GM21526 (cell line): ENCODE results near the gene ODAD3.
"Not testable (repeated sequence)": the region's sequence is repeated elsewhere in the genome, so short reads cannot be mapped to it uniquely, and the experiment has no call there.

Experiments
- ATAC-seq: cut with Tn5 transposase; IDR thresholded peaks from one replicate; pipeline ENCODE4 v1.9.1; 2021; ENCODE audit warnings: moderate library complexity; ENCODE audit not compliant: unreplicated experiment, low FRiP score

ODAD3 gene

DNA sequence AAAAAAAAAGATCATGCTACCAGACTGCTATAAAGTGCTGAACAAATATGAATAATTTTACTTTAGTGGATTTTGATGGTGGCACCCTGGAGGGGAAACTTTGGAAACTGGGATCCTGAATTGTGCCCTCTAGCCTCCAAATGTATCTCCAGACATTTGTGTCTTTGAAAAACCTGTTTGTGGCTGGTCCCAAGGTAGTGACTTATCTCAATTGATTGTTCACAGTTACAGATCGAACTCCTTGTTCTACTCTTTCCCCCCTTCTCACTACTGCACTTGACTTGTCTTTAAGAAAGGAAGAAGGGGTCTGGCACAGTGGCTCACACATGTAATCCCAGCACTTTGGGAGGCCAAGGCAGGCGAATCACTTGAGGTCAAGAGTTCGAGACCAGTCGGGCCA, 26.3 kb downstream of the ODAD3 start:
- ATAC-seq, result no peak

DNA sequence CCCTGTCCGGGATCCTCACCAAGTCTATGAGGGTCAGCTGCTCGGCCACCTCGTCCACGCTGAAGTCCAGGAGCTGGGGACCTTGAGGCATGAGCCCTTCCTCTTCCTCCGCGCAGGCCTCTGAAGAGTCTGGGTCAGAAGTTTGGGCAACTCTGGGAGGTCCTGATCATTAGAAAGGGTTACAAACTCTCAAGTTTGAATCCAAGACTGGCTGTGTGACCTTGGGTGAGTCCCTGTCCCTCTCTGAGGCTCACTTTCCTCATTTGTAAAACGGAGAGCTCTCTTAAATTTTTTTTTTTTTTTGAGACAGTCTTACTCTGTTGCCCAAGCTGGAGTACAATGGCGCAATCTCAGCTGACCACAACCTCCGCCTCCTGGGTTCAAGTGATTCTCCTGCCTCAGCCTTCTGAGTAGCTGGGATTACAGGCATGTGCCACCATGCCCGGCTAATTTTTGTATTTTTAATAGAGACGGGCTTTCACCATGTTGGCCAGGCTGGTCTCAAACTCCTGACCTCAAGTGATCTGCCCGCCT, 28.2 kb downstream of the ODAD3 start:
- not testable (repeated sequence) for ATAC-seq

DNA sequence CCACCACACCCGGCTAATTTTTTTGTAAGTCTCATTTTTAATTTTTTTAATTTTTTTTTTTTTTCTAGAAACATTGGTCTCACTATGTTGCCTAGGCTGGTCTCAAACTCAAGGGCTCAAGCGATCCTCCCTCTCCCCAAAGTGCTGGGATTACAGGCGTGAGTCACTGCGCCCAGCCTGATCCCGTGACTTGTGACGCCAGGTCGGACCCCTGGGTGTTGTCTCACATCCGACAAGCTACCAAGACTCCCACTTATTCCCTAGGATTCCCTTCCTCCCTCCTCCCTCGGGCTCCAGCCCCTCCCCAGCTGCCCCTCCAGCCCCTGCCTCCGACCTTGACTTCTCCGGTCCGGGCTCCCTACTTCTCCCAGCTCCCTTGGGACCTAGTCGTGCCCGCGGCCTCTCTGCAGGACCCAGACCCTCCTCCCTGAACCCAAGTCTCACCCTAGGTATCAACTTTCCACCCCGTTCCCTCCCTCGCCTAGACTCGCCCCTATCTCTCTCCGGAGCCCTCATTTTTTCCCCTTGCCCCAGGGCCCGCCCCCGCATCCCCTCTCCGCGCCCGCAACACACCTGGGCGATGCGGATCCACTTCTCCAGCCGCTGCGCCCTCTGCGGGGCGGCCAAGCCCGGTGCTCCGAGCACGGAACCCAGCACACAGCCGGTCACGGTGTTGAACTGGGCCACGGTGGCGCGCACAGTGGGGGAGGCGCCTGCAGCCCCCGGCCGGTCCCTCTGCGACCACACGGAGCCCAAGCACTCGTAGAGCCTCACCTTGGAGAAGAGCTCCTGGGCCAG, 28.9 kb downstream of the ODAD3 start:
- ATAC-seq, result no peak

DNA sequence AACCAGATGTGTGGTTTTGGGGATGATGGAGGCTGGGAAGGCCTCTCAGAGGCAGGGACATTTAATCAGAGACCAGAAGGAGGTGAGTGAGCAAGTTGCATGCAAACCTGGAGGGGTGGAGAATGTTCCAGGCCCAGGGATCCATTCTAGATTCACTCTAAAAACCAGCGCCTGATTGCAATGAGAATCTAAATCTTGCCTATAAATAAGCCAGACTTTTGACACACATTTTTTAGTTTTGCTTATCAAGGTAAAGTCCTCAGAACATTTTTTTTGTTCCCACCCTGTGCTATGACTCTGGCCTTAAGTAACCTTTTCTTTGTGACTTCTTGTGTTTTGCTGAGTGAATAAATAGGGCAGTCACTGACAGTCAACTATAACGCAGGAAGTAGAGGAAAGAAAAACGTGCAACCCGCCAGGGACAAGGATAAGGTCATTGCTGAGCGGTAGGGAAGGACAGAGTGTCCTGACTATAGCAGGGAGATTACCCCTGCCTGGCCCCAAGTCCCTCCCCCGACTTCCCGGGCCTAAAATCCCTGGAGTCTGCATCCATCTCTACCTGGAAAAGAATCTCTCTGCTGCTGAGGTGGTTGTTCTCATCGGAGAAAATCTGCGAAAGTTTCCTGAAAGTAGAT, 30.2 kb downstream of the ODAD3 start:
- ATAC-seq, result no peak

DNA sequence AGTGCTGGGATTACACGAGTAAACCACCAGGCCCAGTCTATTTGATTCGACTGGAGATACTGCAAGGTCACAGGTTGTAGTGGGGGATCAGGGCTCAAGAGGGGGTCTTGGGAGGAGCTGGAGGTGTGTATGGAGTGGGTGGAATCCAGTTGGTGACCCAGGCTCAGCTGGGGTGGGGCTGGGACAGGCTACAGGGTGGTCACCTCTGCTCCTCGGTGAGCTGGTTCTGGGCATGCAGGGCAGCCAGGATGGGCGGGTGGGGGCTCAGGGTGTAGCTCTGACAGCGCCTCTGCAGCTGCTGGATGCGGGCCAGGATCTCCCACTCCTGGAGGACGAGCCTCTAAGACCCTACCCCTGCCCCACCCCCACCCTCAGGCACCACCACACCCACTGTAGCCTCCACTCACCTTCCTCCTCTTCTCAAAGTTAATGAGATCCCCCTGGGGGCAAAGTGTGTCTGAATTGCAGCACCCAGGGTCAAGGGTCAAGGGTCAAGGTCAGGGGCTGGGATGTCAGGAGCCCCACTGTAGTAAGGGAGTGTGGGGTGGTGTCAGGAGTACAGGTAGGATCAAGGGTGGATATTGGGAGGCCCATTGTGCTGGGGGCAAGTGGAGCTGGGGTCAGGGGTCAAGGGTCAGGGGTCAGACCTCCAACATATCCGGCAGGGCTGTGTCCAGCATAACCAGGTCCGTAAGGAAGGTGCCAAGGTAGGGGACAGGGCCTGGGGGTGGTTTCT, 32.9 kb downstream of the ODAD3 start:
- ATAC-seq, result no peak

DNA sequence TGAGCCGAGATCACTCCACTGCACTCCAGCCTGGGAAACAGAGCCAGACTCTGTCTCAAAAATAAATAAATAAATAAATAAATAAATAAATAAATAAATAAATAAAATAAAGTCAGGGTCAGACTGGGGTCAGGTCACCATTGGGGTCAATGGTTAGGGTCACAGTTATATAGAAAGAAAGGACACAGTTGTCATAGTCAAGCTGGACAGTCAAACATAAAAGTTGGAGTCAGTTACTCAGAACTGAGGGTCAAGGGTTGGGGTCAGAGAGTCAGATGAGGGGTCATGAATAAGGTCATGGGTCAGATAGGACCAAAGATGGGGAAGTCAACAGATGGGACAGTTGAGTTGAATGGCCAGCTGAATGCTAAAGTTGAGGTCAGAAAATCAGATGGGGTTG, 34.1 kb downstream of the ODAD3 start:
- no peak for ATAC-seq

DNA sequence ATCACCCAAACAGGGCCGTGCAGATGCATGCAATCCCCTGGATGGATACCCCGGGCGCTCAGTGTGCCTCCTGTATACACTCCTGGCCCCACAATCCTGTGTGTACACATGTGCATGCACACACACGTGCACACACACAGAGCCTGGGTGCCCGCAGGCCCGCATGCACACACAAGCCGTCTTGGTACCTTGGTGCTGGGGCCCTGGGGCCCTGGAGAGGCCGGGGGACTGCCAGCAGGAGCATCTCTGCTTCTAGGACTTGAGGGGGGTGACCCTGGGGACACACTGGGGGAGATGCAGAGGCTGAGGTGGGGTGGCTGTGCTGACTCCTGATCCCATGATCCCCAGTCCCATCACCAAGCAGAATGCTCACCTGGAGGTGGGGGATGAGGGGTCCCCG, 35.3 kb downstream of the ODAD3 start:
- no peak for ATAC-seq

DNA sequence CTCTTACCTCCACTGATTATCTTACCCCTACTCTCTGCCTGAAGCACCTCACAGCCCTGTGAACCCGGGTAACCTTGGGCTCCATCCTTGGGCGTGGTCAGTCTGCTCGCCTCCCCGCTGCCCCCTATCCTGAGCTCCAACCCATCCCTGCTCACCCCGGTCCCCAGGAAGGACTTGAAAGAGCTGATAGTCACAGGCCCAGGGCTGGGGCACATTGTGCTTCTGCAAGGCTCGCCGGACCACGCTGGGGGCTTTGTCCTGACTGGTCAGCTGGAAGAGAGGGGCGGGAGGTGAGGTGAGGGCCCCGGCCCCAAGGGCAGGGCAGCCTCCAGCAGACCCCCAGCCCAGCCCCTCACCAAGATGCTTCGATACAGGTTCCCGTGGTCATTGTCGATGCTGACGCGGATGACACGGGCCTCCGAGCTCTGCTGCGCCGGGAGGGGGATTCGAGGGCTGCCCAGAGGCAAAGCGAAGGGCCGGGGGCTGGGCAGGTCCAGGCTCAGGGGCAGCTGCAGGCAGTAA, 37.8 kb downstream of the ODAD3 start:
- no peak for ATAC-seq

DNA sequence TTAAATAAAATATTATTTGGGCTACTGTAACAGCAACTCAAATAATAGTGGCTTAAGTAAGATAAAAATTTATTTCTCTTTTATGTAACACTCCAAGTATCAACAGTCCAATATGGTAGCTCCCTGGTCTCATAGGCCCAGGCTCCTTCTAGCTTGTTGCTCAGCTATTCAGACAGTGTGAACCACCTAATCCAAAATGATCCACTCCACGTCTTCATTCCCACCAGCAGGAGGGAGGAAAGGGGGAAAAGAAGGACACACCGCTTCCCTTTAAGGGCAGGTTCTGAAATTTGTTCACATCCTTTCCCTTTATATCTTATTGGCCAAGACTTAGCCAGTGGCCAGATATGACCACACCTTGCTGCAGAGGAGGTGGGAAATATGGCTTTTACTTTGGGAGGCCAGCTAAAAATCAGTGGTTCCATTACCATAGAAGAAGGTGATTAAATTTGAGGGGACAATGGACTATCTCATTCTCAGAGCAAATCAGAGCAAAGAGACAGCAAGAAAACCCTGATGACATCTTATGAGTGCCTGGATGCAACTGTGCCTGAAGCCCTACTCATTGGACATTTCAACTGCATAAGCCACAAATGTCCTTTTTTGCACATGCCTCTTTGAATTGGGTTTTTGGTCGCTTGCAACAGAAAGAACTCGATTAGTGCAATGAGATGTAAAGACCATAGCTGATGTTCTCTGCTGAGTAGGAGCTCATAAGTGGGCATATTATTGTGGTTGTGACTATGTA, 43.8 kb downstream of the ODAD3 start:
- no peak for ATAC-seq

DNA sequence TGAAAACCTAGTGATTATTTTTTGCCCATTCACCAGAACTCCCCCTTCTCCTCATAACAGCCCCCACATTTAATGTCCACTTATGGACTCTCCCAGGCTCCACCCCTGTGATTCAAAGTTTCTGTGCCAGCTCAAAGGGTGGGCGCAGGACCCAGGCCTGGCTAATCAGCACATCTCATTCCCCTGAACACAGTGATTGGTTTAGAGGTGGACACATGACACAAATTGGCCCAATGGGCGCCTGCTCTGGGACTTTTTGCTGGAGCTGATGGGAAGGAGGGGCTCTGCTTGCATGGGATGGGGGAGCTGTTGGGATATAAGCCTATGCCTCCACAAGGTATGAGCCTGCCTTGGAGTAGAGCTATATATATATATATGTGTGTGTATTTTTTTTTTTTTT, 44.6 kb downstream of the ODAD3 start:
- no peak for ATAC-seq

DNA sequence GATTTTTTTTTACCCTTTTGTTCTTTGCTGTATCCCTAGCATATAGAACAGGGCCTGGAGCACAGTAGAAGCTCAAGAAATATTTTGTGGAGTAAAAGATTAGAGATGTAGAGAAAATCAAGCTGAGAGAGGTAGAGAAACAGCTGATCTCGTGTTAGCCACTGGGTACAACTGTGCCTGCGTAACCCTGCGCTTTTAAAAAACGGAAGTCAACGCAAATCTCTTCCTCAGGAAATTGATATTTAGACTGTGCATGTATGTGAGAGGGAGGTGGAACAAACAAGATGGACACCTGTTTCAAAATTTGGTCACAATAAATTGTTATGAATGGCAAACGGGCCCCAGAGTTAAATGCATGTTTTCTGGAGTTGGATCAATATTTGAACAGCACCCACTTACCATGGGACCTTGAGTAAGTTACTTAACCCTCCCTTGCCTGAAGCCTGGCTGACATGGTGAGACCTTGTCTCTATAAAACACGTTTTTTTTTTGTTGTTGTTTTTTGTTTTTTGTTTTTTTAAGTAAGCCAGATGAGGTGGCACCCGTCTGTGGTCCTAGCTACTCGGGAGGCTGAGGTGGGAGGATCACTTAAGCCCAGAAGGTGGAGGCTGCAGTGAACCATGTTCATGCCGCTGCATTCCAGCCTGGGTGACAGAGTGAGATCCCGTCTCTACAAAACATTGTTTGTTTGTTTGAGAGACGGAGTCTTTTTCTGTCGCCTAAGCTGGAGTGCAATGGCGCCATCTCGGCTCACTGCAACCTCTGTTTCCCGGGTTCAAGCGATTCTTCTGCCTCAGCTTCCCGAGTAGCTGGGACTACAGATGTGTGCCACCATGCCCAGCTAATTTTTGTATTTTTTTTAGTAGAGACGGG, 47.5 kb downstream of the ODAD3 start:
- ATAC-seq, result no peak

DNA sequence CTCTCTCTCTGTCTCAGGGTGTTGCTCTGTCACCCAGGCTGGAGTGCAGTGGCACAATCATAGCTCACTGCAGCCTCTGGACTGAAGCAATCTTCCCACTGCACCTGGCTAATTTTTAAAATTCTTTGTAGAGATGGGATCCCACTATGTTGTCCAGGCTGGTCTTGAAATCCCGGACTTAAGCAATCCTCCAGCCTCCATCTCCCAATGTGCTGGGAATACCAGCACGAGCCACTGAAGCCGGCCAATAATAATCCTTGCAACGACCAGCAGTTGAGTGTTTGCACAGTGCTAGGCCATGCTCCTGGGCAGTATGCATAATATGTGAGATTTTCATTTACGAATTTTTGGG, 50.2 kb downstream of the ODAD3 start:
- ATAC-seq, result no peak

DNA sequence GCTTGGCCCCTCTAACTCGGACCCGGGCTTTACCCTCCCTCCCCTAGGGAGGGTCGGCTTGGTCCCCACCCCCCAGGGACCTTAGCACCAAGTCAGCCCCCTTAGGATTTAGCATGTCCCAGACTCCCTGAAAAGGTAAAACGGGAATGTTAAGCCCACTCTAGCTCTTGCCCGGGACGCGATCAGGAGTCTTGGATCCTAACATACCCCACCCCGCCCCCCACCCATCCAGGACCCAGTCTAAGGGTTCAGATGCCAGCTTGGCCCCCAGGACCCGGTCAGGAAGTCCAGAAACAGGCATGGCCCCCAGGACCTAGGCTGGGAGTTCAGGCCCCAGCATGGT, 51.2 kb downstream of the ODAD3 start:
- no peak for ATAC-seq

DNA sequence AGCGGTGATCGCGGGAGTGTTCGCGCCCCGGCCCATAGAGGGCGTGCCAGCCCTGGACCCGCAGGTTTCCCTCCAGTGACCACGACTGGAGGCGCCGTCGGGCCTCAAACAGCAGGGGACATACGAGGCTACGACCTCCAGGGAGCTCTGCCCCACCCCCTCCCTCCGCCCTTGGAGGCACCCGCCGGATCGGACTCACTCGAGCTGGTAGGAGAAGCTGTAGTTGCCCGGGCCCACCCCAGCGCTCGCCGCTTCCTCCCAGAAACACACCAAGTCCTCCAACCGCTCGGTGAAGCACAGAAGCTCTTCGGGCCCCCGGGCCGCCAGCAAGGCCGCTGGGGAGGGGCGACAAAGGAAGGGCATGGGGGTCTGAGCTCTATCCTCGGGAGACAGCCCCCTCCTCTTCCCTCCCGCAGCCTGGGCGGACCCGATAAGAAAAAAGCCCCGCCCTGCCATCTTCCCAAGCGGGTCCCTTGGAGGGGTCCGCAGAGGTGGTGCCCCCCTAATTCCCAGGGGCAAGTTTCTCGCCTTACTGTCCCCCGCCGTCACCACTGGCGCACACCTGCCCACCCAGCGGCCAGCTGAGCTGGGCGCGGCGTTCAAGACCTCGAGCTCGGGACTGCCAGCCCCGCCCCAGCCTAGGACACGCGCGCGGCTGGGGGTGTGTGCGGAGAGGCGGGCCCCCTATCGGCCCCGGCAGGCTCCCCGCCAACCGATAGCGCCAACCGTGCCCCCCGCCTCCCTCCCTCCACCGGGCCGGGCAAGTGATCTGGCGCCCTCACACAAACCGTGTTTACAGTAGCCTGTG, 51.8 kb downstream of the ODAD3 start:
- no peak for ATAC-seq

DNA sequence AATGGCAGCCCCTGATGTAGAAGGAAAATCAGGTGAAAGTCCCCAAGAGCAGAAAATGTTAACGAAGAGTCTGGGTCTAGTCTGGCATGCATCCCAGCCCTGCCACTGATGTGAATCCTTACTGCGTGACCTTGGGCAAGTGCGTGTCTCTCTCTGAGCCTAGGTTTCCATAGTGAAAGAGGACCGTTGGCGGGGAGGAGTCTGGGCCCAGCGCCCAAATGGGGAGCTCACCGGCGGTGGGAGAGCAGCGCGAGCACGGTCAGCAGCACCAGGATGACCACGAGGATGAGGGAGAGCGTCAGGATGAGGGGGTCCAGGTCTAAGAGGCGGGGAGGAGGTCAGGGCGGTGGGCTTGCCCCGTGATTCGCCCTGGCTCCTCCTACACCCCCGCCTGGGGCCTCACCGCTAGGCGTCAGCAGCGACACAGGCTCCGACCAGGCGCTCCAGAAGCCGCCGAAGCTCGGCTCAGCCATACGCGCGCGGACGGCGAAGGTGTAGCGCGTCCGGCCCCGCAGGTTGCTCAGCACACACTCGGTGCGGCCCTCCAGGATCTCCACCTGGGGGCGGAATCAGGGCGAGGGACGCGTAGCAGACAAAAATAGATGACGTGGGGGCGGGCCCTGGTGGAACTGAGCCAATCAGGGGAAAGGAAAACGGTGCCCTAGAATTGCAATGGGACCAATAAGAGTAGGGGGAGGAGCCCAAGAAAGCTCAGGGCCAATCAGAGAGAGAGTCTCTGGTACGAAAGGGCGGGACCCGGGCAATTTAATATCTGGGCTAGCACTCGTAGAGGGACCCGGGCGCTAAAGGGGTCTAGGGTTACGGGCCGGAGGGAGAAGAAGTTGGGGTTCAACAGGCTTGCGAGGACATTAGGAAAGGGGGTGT, 54.0 kb downstream of the ODAD3 start:
- ATAC-seq, result peak; percentile 63

DNA sequence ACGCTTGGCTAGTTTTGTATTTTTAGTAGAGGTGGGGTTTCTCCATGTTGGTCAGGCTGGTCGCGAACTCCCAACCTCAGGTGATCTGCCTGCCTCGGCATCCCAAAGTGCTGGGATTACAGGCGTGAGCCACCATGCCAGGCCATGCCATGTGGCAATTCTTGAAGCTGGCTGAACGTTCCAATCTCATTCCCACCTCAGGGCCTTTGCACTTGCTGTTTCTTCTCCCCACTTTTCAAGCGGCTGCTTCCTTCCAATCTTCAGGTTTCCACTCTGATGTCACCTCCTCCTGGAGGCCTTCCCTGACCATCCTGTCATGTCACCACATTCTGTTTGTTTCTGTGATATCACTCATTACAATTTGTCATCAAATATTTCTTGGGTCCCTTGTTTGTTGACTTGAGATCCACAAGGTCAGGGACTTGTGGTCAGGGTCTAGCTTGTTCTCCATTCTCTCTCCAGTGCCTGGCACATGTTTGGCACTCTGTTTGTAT, 55.0 kb downstream of the ODAD3 start:
- ATAC-seq, result no peak

DNA sequence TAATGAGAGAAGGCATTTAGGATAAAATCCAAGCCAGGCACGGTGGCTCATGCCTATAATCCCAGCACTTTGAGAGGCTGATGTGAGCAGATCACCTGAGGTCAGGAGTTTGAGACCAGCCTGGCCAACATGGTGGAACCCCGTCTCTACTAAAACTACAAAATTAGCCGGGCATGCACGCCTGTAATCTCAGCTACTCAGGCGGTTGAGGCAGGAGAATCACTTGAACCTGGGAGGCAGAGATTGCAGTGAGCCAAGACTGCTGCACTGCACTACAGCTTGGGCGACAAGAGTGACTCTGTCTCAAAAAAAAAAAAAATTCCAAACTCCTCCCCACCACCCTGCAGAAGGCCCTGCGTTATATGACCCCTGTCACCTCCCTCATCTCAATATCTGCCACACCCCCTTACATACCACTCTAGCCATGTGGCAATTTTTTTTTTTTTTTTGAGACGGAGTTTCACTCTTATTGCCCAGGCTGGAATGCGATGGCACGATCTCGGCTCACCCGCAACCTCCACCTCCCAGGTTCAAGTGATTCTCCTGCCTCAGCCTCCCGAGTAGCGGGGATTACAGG, 55.6 kb downstream of the ODAD3 start:
- ATAC-seq, result not testable (repeated sequence)
